ENCODE data around the gene MDH1B. TPM values are rescaled to one million over a fixed set of nuclear protein-coding genes. Genes with fewer than 3 reads are reported as not detected.
"Not testable (repeated sequence)": the region's sequence is repeated elsewhere in the genome, so short reads cannot be mapped to it uniquely, and the experiment has no call there.

MDH1B gene
- total RNA-seq, 1 donor from 2014 or later, result 3.3 TPM

GRCh38 chr2:206716623-206717022 is 48.5 kb downstream of the MDH1B start:
- no peak for TF ChIP-seq CTCF (IDR thresholded peaks at IDR 0.05)
- ATAC-seq (no peak), DNase-seq (no peak)
- intact Hi-C loops (cut with DNase I), result no loop called here
- no peak overlapping the region for H3K27ac ChIP-seq
- no peak overlapping the region for H3K4me3 ChIP-seq
- H3K27me3 ChIP-seq (ENCODE audit: low read depth), result no peaks in the 10 kb centered on the region
- H3K9me3 ChIP-seq, result no peaks in the 10 kb centered on the region
- H3K36me3 ChIP-seq, result no peaks in the 10 kb centered on the region
- no peaks in the 10 kb centered on the region for H3K4me1 ChIP-seq

GRCh38 chr2:206715183-206715582 is 49.9 kb downstream of the MDH1B start:
- H3K4me3 ChIP-seq; H3K9me3 ChIP-seq; H3K4me1 ChIP-seq; H3K27ac ChIP-seq; ATAC-seq; intact Hi-C loops (cut with DNase I); H3K27me3 ChIP-seq (ENCODE audit: low read depth); H3K36me3 ChIP-seq; DNase-seq: not testable (repeated sequence)

GRCh38 chr2:206713746-206714145 is 51.4 kb downstream of the MDH1B start:
- H3K36me3 ChIP-seq, result no peaks in the 10 kb centered on the region
- intact Hi-C loops (cut with DNase I), result no loop called here
- DNase-seq (no peak), ATAC-seq (no peak)
- H3K4me1 ChIP-seq, result no peaks in the 10 kb centered on the region
- no peaks in the 10 kb centered on the region for H3K27me3 ChIP-seq (ENCODE audit: low read depth)
- TF ChIP-seq CTCF (IDR thresholded peaks at IDR 0.05), result no peak
- H3K9me3 ChIP-seq, result no peaks in the 10 kb centered on the region
- no peak overlapping the region for H3K4me3 ChIP-seq
- no peak overlapping the region for H3K27ac ChIP-seq

DNA sequence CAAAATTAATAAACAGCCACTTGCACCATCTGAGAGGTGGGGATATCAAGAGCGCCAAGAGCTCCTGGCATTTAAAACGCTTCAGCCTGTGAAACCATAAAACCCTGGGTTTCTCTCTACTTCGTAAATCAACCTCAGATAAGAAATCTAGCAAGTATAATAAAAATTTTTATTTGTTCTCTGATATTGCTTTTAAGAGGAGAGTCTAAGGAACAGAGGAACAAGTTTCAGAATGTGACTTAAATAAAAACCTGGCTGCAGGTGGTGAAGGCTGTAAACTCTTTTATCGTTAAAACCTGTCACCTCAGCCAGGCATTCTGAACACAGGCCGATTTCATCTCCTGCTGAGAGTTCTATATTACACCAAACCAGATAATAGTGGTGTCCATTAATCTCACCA is 56.8 kb downstream of the MDH1B start:
- ATAC-seq (no peak), DNase-seq (no peak)
- intact Hi-C loops (cut with DNase I), result no loop called here
- H3K27ac ChIP-seq, result no peak overlapping the region
- H3K9me3 ChIP-seq, result no peaks in the 10 kb centered on the region
- TF ChIP-seq CTCF (IDR thresholded peaks at IDR 0.05), result no peak
- no peaks in the 10 kb centered on the region for H3K4me1 ChIP-seq
- no peaks in the 10 kb centered on the region for H3K27me3 ChIP-seq (ENCODE audit: low read depth)
- no peak overlapping the region for H3K4me3 ChIP-seq
- no peaks in the 10 kb centered on the region for H3K36me3 ChIP-seq

- ATAC-seq, result no peak
- no peak for TF ChIP-seq CTCF (IDR thresholded peaks at IDR 0.05)
Measured at GRCh38 chr2:206707164-206707701, 57.9 kb downstream of the MDH1B start.

DNA sequence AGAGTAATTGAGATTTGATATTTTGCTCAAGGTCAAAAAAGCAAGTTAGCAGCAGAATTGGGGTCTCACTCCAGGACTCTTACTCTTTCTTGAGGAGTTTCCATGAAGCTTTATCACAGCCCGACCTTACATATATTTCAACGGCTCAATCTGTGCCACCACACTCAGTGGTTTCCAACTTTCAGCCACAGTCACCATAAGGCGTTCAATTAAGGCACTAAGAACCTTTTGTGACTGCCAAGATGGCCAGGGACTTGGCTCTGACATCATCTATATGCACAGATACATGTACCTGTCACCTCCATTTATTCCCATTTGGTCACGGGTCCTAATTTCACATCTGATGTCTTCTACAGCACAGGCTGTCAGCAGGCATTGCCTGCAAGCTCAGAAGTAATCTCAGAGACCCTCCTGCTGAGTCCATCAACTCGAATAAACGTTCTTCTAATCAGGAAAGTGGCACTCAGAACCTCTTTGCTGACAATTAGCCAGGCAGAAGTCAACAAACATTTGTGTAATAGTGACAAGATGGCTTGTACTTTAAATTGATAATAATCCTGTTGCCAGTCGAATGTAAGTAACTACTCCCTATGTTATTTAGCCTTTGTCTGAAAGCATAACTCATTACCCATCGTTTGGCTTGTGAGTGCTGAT is 63.0 kb downstream of the MDH1B start:
- H3K4me3 ChIP-seq, result no peak overlapping the region
- H3K4me1 ChIP-seq, result no peaks in the 10 kb centered on the region
- TF ChIP-seq CTCF (IDR thresholded peaks at IDR 0.05), result no peak
- ATAC-seq, result no peak
- intact Hi-C loops (cut with DNase I), result no loop called here
- no peaks in the 10 kb centered on the region for H3K36me3 ChIP-seq
- H3K9me3 ChIP-seq, result no peaks in the 10 kb centered on the region
- no peak overlapping the region for H3K27ac ChIP-seq
- no peaks in the 10 kb centered on the region for H3K27me3 ChIP-seq (ENCODE audit: low read depth)
- no peak for DNase-seq

More at GRCh38 chr2:206707164-206707701, 57.9 kb downstream of the MDH1B start:
- Histone ChIP-seq H3K27ac (no peak overlapping the region), H3K4me1 (no peaks in the 10 kb centered on the region), H3K27me3 (ENCODE audit: low read depth) (no peaks in the 10 kb centered on the region), H3K9me3 (no peaks in the 10 kb centered on the region), H3K4me3 (no peak overlapping the region), H3K36me3 (no peaks in the 10 kb centered on the region)
- no peak for DNase-seq
- intact Hi-C loops (cut with DNase I), result no loop called here
